Transverse colon (tissue), 1 donor: Measurements from ENCODE around the gene UBXN1.

ENCODE experiments used
- EP300 ChIP-seq: sonication (generic); formaldehyde crosslinking; IDR thresholded peaks from one replicate; pipeline ENCODE4 v1.6.1; 2017; ENCODE audit warnings: antibody characterized with exemption, low read depth
- POLR2A ChIP-seq: fragments of 450-650 bp; IDR thresholded peaks from one replicate; pipeline ENCODE4 v1.6.1; 2016; ENCODE audit warnings: antibody characterized with exemption, mild to moderate bottlenecking, moderate library complexity

DNA sequence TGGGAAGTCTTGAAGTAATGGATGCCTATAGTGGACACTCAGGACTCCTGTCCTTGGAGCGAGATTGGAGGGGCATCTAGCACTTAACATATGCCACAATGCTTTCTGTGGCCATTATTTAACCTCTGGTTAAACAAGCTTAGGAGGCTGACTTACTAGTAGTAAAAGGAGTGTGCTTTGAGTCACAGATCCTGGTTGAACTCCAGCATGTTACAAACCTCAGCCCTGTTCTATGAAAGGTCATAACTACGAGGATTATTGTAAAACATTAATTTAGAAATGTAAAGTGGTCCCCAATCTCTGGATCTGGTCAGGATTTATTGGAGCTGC lies 5.7 kb downstream of the UBXN1 start:
- no peak for TF ChIP-seq POLR2A
- TF ChIP-seq EP300 = no peak
